NT2/D1 (cell line): ENCODE measurements around the gene KRT80.

Source experiments
- DNase-seq: peaks from one replicate; pipeline ENCODE4 v3.0.0-alpha.2; 2011; ENCODE audit warnings: low read depth, low spot score
- H3K27me3 ChIP-seq: 2 replicates; pipeline ENCODE4 v1.6.0; 2011; ENCODE audit warnings: mild to moderate bottlenecking; ENCODE audit not compliant: insufficient read length, insufficient read depth
- H3K36me3 ChIP-seq: 2 replicates; pipeline ENCODE4 v1.6.1; 2011; ENCODE audit warnings: mild to moderate bottlenecking, low read length, mixed read lengths; ENCODE audit not compliant: insufficient read depth, insufficient read length
- H3K4me1 ChIP-seq: 2 replicates; pipeline ENCODE4 v1.5.1; 2011; ENCODE audit not compliant: insufficient read depth, insufficient read length
- H3K4me3 ChIP-seq: 2 replicates; pipeline ENCODE4 v1.5.1; 2011; ENCODE audit warnings: low read depth; ENCODE audit not compliant: insufficient read length
- H3K9ac ChIP-seq: 2 replicates; pipeline ENCODE4 v1.6.0; 2011; ENCODE audit warnings: low read depth; ENCODE audit not compliant: insufficient read length
- H3K9me3 ChIP-seq: 2 replicates; pipeline ENCODE4 v1.5.1; 2011; ENCODE audit warnings: mild to moderate bottlenecking, low read length; ENCODE audit not compliant: insufficient read depth
- SUZ12 ChIP-seq: IDR thresholded peaks from 2 replicates; pipeline ENCODE4 v1.6.1; 2011; ENCODE audit not compliant: insufficient read length, insufficient read depth; ENCODE audit errors: extremely low read depth
- YY1 ChIP-seq: IDR thresholded peaks from 2 replicates; pipeline ENCODE4 v1.6.1; 2011; ENCODE audit not compliant: insufficient read length, insufficient read depth
- ZNF274 ChIP-seq: IDR thresholded peaks from 2 replicates; pipeline ENCODE4 v1.6.1; 2011; ENCODE audit warnings: mild to moderate bottlenecking, low read depth, low read length

The KRT80 gene

GRCh38 chr12:52236386-52237050, 44.7 kb upstream of the KRT80 start:
- Histone ChIP-seq H3K4me1 (peaks cover 38% of the 10 kb centered on the region), H3K36me3 (peaks cover 43% of the 10 kb centered on the region), H3K4me3 (no peak overlapping the region), H3K9ac (no peak overlapping the region), H3K27me3 (peaks cover 14% of the 10 kb centered on the region), H3K9me3 (no peaks in the 10 kb centered on the region)
- no peak for DNase-seq
- TF ChIP-seq YY1 = no peak
- TF ChIP-seq ZNF274 = no peak

GRCh38 chr12:52235822-52236361, 44.1 kb upstream of the KRT80 start:
- Histone ChIP-seq H3K4me3 (no peak overlapping the region), H3K4me1 (peaks cover 38% of the 10 kb centered on the region), H3K9me3 (no peaks in the 10 kb centered on the region), H3K36me3 (peaks cover 37% of the 10 kb centered on the region), H3K9ac (no peak overlapping the region), H3K27me3 (peaks cover 14% of the 10 kb centered on the region)
- no peak for DNase-seq
- no peak for TF ChIP-seq YY1
- TF ChIP-seq SUZ12 = no peak
- no peak for TF ChIP-seq ZNF274

- peaks cover 14% of the 10 kb centered on the region for H3K27me3 ChIP-seq
- DNase-seq = no peak
- H3K4me1 ChIP-seq = peaks cover 43% of the 10 kb centered on the region
- H3K9me3 ChIP-seq = no peaks in the 10 kb centered on the region
- TF ChIP-seq YY1 (no peak), SUZ12 (no peak), ZNF274 (no peak)
- H3K36me3 ChIP-seq = peaks cover 37% of the 10 kb centered on the region
- no peak overlapping the region for H3K4me3 ChIP-seq
- no peak overlapping the region for H3K9ac ChIP-seq
Measured at GRCh38 chr12:52235001-52235764, 43.4 kb upstream of the KRT80 start.

- TF ChIP-seq YY1 = no peak
- no peak for TF ChIP-seq ZNF274
- TF ChIP-seq SUZ12 = no peak
- Histone ChIP-seq H3K36me3 (peaks cover 34% of the 10 kb centered on the region), H3K9me3 (no peaks in the 10 kb centered on the region), H3K9ac (no peak overlapping the region), H3K27me3 (peaks cover 14% of the 10 kb centered on the region), H3K4me1 (peaks cover 43% of the 10 kb centered on the region), H3K4me3 (no peak overlapping the region)
- no peak for DNase-seq
Measured at GRCh38 chr12:52234223-52234810, 42.5 kb upstream of the KRT80 start.

- no peak for DNase-seq
- Histone ChIP-seq H3K27me3 (peaks cover 14% of the 10 kb centered on the region), H3K9me3 (no peaks in the 10 kb centered on the region), H3K9ac (peak overlapping the region; percentile 86), H3K36me3 (peaks cover 30% of the 10 kb centered on the region), H3K4me1 (peaks cover 42% of the 10 kb centered on the region), H3K4me3 (peak overlapping the region; percentile 59)
- TF ChIP-seq SUZ12 (no peak), ZNF274 (no peak), YY1 (no peak)
Measured at GRCh38 chr12:52233462-52234207, 41.8 kb upstream of the KRT80 start.

- TF ChIP-seq SUZ12 (no peak), ZNF274 (no peak), YY1 (no peak)
- H3K36me3 ChIP-seq = peaks cover 26% of the 10 kb centered on the region
- no peak for DNase-seq
- peaks cover 14% of the 10 kb centered on the region for H3K27me3 ChIP-seq
- H3K4me3 ChIP-seq = peak within 1 kb of the TSS; percentile 59
- peaks cover 36% of the 10 kb centered on the region for H3K4me1 ChIP-seq
- peak within 1 kb of the TSS; percentile 86 for H3K9ac ChIP-seq
- H3K9me3 ChIP-seq = no peaks in the 10 kb centered on the region
Measured at GRCh38 chr12:52232674-52233461, 41.1 kb upstream of the KRT80 start, which contains the start of gene KRT7. Gene KRT7 (plus strand): TSS chr12:52233243. CDS start chr12:52233297, 54 bp downstream.
